Panc1 (cell line): ENCODE measurements around the gene UGT1A10. TPM values are rescaled to one million over a fixed set of nuclear protein-coding genes. Genes with fewer than 3 reads are reported as not detected.

Source experiments
- ATAC-seq: fragments of 200-7000 bp; cut with Tn5 transposase; 2 replicates; pipeline ENCODE4 v1.9.1; 2020; ENCODE audit warnings: mild to moderate bottlenecking, moderate library complexity
- BruUV-seq: library from RNA; stranded (reverse); fragments of 400-500 nt; replicated peaks from 2 replicates; lab custom pipeline; 2021; lab: Mats Ljungman, UMichigan
- CTCF ChIA-PET: fragments of 300-600 bp; sonication (Branson Sonifier 250); formaldehyde crosslinking; loops from one replicate; lab custom pipeline; 2022; ENCODE audit warnings: antibody characterized with exemption; lab: Charles Lee
- POLR2A ChIA-PET: fragments of 300-600 bp; sonication (Branson Sonifier 250); formaldehyde crosslinking; loops from one replicate; lab custom pipeline; 2022; ENCODE audit warnings: antibody characterized with exemption; lab: Charles Lee
- DNase-seq: peaks from one replicate; pipeline ENCODE4 v3.0.0-alpha.2; 2010; ENCODE audit warnings: low read depth, low spot score
- H3K27ac ChIP-seq: 2 replicates; pipeline ENCODE4 v1.5.1; 2011; ENCODE audit warnings: mild to moderate bottlenecking, low read length, inconsistent platforms
- H3K27me3 ChIP-seq: fragments of 200-500 bp; sonication (Bioruptor generic); 2 replicates; pipeline ENCODE4 v1.6.0; 2014; ENCODE audit warnings: low read length, inconsistent platforms; ENCODE audit not compliant: control insufficient read depth, insufficient read depth
- H3K36me3 ChIP-seq: fragments of 200-500 bp; sonication (Bioruptor generic); 2 replicates; pipeline ENCODE4 v1.5.1; 2014; ENCODE audit warnings: inconsistent platforms, mild to moderate bottlenecking, low read length, moderate library complexity; ENCODE audit not compliant: control insufficient read depth, insufficient read depth
- H3K4me1 ChIP-seq: 2 replicates; pipeline ENCODE4 v1.5.1; 2011; ENCODE audit warnings: inconsistent platforms, mild to moderate bottlenecking, low read length, moderate library complexity; ENCODE audit not compliant: control insufficient read depth, insufficient read depth
- H3K4me3 ChIP-seq, 2 experiments: 2 replicates each; pipeline ENCODE4 v1.5.1; 2011 to 2012; ENCODE audit warnings: low read depth in 2 of 2, low read length in 2 of 2, mild to moderate bottlenecking in 2 of 2, inconsistent platforms in 1 of 2, moderate library complexity in 1 of 2
- H3K9me3 ChIP-seq: fragments of 200-500 bp; sonication (Bioruptor generic); 2 replicates; pipeline ENCODE4 v1.5.1; 2014; ENCODE audit warnings: low read depth, mild to moderate bottlenecking, inconsistent platforms, low read length, moderate library complexity; ENCODE audit not compliant: control insufficient read depth, insufficient read depth
- CTCF ChIP-seq: fragments of 450-650 bp; IDR thresholded peaks from 2 replicates; pipeline ENCODE4 v1.5.1; 2017; ENCODE audit warnings: mild to moderate bottlenecking
- POLR2AphosphoS5 ChIP-seq: IDR thresholded peaks from 2 replicates; pipeline ENCODE4 v1.6.1; 2012; ENCODE audit warnings: mild to moderate bottlenecking, low read depth, low read length, moderate library complexity
- REST ChIP-seq, 2 experiments: IDR thresholded peaks; 2 replicates each; pipeline ENCODE4 v1.6.1; 2011 to 2012; ENCODE audit warnings: low read depth in 2 of 2, control low read depth in 1 of 2, low read length in 1 of 2, mild to moderate bottlenecking in 1 of 2, moderate library complexity in 1 of 2; ENCODE audit not compliant: insufficient read depth in 1 of 2
- SIN3A ChIP-seq: IDR thresholded peaks from 2 replicates; pipeline ENCODE4 v1.6.1; 2012; ENCODE audit warnings: low read depth, mild to moderate bottlenecking, low read length, moderate library complexity, borderline replicate concordance; ENCODE audit not compliant: insufficient read depth
- TCF7L2 ChIP-seq: IDR thresholded peaks from 2 replicates; pipeline ENCODE4 v1.6.1; 2011; ENCODE audit warnings: mild to moderate bottlenecking, low read depth, low read length, inconsistent platforms
- in situ Hi-C: cut with HindIII; loops from 2 replicates; pipeline ENCODE4 v1.10.0; 2016; ENCODE audit warnings: low sequenced_read_pairs, low pct_unique_long_range_greater_than_20kb
- intact Hi-C: fragments of 100-400 bp; cut with micrococcal nuclease; formaldehyde crosslinking; loops from one replicate; pipeline ENCODE4 v1.10.0; 2022; ENCODE audit not compliant: unreplicated experiment
- total RNA-seq: library from RNA; stranded (reverse); gene quantifications from one replicate; pipeline ENCODE4 v1.2.1, GENCODE V29; 2021; ENCODE audit not compliant: unreplicated experiment

Gene UGT1A10
- total RNA-seq, 1 experiment from 2014 or later: not detected

- CTCF ChIA-PET: no interaction called here
- no TSS peak for BruUV-seq
- Histone ChIP-seq H3K9me3 (no peaks in the 10 kb centered on the region), H3K36me3 (no peaks in the 10 kb centered on the region), H3K27me3 (no peaks in the 10 kb centered on the region), H3K4me1 (no peaks in the 10 kb centered on the region), H3K4me3 (no peak overlapping the region), H3K27ac (no peak overlapping the region)
- intact Hi-C loops: no loop called here
- in situ Hi-C loops: no loop called here
- DNase-seq: no peak
- POLR2A ChIA-PET: no interaction called here
- ATAC-seq: no peak
- TF ChIP-seq CTCF (no peak), TCF7L2 (no peak), REST (IDR thresholded peaks at IDR 0.05; ENCODE audit: insufficient read depth in 1 of 2, low read depth in 2 of 2, low read length in 1 of 2) (no peak), SIN3A (no peak)
These were observed 14.7 kb downstream of the UGT1A10 start for GRCh38 chr2:233650981-233651380.

- no TSS peak for BruUV-seq
- Histone ChIP-seq H3K9me3 (no peaks in the 10 kb centered on the region), H3K4me3 (no peak overlapping the region), H3K36me3 (no peaks in the 10 kb centered on the region), H3K27me3 (no peaks in the 10 kb centered on the region), H3K27ac (no peak overlapping the region), H3K4me1 (no peaks in the 10 kb centered on the region)
- in situ Hi-C loops (no loop called here), intact Hi-C loops (no loop called here)
- TF ChIP-seq REST (IDR thresholded peaks at IDR 0.05; ENCODE audit: insufficient read depth in 1 of 2, low read depth in 2 of 2, low read length in 1 of 2) (no peak), CTCF (no peak), TCF7L2 (no peak), SIN3A (no peak), POLR2AphosphoS5 (no peak)
- ChIA-PET POLR2A (no interaction called here), CTCF (no interaction called here)
- DNase-seq (no peak), ATAC-seq (no peak)
These were observed 15.2 kb downstream of the UGT1A10 start for GRCh38 chr2:233651430-233651829.
